IPS-11a (cell line): ENCODE data around the gene ABCA5.

Source experiments
- H3K4me3 ChIP-seq: one replicate; pipeline ENCODE4 v1.5.1; 2013; ENCODE audit warnings: low read depth, low read length, control low read depth

ABCA5 gene

DNA sequence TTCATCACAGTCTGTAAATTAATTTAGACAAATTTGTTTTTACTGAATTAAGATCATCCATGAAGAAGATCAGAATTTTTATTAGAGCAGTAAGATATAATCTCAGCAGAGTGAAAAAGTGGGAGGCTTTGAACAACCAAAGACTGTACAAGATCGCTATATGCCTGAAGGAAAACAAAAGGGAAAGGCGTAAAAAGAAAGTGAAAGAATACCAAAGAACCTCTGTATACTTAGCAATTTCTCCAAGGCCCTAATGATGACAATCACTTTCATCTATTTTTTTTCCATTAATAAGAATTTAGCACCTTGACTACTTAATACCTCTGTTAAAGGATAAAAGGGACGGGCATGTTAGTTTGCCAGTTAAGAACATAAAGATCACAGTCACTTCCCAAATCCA is 59.7 kb downstream of the ABCA5 start:
- no peak overlapping the region for H3K4me3 ChIP-seq

- no peak overlapping the region for H3K4me3 ChIP-seq
Observed at GRCh38 chr17:69265873-69266272, 61.1 kb downstream of the ABCA5 start.

GRCh38 chr17:69254187-69254586 is 72.7 kb downstream of the ABCA5 start:
- H3K4me3 ChIP-seq: no peak overlapping the region

GRCh38 chr17:69250641-69251040 is 76.3 kb downstream of the ABCA5 start:
- no peak overlapping the region for H3K4me3 ChIP-seq

GRCh38 chr17:69246726-69247375 is 80.1 kb downstream of the ABCA5 start:
- no peak overlapping the region for H3K4me3 ChIP-seq

- H3K4me3 ChIP-seq: no peak overlapping the region
Observed at GRCh38 chr17:69246202-69246601, 80.7 kb downstream of the ABCA5 start.

DNA sequence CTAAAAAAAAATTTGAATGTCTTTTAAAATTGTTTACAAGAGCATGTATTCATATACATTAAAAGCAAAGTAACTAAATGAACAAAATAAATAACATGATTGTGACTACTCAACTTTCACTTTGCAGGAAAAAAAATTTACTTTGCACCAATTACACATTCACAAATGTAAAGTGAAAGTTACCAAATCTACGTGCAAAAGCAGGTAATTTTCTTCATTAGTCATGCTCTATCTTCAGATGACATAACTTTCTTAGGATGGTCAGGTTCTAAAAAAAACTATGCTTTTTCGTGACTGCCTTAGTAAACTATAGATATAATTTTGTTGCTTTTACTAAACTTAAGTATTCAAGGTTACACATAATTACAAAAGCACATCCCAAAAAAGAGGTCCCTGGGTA is 81.3 kb downstream of the ABCA5 start:
- no peak overlapping the region for H3K4me3 ChIP-seq

- no peak overlapping the region for H3K4me3 ChIP-seq
Observed at GRCh38 chr17:69239611-69240600, 87.0 kb downstream of the ABCA5 start.

GRCh38 chr17:69236946-69237345 is 90.0 kb downstream of the ABCA5 start:
- H3K4me3 ChIP-seq: no peak overlapping the region

GRCh38 chr17:69236464-69236863 is 90.5 kb downstream of the ABCA5 start:
- H3K4me3 ChIP-seq: no peak overlapping the region

- H3K4me3 ChIP-seq: no peak overlapping the region
Observed at GRCh38 chr17:69235338-69236058, 91.4 kb downstream of the ABCA5 start.

DNA sequence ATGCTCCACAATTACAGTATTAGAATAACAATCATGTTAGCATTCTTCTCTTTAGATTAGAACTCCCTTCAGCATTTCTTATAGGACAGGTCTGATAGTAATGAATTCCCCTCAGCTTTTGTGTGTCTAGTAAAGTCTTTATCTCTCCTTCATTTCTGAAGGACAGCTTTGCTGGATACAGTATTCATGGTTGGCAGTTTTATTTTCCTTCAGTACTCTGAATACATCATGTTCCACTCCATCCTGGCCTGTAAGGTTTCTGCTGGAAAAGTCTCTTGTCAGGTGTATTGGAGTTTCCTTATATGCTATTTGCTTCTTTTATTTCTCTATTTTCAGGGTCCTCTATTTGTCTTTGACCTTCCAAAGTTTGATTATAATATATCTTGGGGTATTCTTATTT is 94.3 kb downstream of the ABCA5 start:
- no peak overlapping the region for H3K4me3 ChIP-seq

GRCh38 chr17:69231521-69231920 is 95.4 kb downstream of the ABCA5 start:
- no peak overlapping the region for H3K4me3 ChIP-seq

DNA sequence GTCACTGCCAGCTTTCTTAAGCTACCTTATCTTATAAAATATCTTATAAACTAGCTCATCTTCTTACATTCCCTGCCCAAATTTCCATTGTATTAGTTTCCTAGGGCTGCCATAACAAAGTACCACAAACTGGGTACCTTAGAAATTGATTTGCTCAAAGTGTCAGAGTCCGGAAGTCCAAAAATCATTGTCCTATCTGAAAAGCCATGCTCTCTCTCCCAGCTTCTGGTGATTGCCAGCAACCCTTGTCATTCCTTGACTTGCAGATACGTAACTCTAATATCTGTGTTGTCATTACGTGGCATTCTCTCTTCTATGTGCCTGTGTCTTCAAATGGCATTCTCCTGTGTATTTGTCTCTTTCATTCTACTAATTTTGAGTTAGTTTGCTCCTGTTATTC is 96.0 kb downstream of the ABCA5 start:
- no peak overlapping the region for H3K4me3 ChIP-seq

- no peak within 1 kb of the TSS for H3K4me3 ChIP-seq
Observed at GRCh38 chr17:69228576-69228975, 98.4 kb downstream of the ABCA5 start, which contains the start of gene ABCA10. Gene ABCA10, minus strand, starts transcription at chr17:69228824. Its CDS starts 3,466 bp downstream, at chr17:69225358.

DNA sequence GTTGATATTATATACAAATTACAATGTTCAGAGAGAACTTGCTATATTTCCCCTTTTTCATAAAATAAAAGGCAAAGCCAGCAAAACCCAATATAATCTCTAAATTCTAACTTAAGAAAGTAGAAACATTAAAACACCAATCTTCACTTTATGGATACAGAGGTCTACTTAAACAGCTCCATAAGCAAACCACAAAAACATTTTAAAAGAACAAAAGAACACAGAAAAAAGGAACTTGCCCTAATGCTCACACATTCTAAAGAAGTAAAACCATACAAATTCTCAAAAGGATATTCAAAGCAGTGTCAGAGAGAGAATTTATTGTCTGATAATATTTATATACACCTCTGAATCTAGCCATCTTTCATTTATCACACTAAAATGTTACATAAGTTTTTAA is 98.9 kb downstream of the ABCA5 start:
- no peak overlapping the region for H3K4me3 ChIP-seq

DNA sequence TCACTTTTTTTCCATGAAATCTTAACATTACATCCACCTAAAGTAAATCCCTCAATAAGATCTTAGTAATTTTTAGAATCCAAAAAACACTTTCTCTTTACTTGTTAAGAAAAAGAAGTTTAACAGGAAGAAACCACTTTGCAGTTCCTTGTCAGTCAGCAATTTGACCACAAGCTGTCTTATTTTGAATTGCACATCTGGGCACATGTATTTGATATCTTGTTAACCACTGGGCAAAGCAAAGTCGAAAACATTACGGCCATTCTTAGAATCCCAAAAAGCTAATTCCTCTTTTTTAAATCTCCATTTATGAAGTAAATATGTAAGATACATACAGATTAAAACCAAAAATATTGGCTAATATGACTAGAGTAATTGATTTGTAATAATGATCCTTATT is 99.4 kb downstream of the ABCA5 start:
- H3K4me3 ChIP-seq: no peak overlapping the region

DNA sequence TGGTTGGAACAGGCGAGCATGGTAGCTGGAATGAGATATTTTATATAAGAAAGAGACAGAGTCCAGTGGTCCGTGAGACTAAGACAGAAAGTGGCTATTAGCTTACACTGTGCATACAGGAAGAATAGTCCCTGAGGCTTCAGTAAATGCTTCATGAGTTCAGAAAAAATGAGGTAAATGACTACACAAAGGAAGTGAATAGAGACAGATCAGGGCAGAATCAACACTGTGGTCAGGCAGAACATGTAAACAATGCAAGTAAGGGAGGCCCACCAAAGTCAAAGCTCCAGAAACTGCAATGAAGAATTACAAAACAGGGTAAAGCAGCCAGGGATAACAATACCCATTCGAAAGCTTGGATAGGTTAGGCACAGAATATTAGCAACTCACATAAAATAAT is 103.1 kb downstream of the ABCA5 start:
- no peak overlapping the region for H3K4me3 ChIP-seq

GRCh38 chr17:69222707-69223258 is 104.2 kb downstream of the ABCA5 start:
- no peak overlapping the region for H3K4me3 ChIP-seq

GRCh38 chr17:69220098-69220497 is 106.8 kb downstream of the ABCA5 start:
- H3K4me3 ChIP-seq: no peak overlapping the region

DNA sequence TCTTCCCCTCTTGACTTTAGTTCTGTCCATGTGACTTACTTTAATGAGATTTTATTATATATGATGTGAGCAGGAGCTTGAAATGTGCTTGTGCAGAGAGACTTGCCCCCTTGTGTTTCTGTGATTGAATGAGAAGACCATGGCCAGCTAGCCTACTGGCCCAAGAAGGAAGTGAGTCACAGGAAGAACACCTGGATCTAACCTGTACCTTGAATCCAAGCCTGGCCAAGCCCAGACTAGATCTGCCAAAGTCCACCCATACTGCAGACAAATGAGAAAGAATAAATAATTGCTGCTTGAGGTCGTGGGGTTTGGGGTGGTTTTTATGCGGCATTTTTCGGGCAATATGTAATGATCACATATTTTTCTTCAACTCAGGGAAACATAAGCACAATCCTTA is 107.9 kb downstream of the ABCA5 start:
- no peak overlapping the region for H3K4me3 ChIP-seq
